Neural cell (in vitro differentiated cells): ENCODE measurements around the gene MCOLN3. TPM values are rescaled to one million over a fixed set of nuclear protein-coding genes. Genes with fewer than 3 reads are reported as not detected.

Experiments
- H2AFZ ChIP-seq: fragments of 200-600, 300-800 bp; sonication (generic), shearing (Covaris generic); 2 replicates; pipeline ENCODE4 v1.6.0; 2014; ENCODE audit warnings: low read depth, mild to moderate bottlenecking, antibody characterized with exemption, low read length, moderate library complexity
- H3F3A ChIP-seq: fragments of 200-600 bp; shearing (Covaris generic); 2 replicates; pipeline ENCODE4 v1.6.1; 2016; ENCODE audit warnings: mild to moderate bottlenecking, moderate library complexity, mixed read lengths, antibody characterized with exemption, low read length; ENCODE audit not compliant: insufficient read depth, poor library complexity, severe bottlenecking
- H3K27ac ChIP-seq: fragments of 200-600, 300-800 bp; sonication (generic), shearing (Covaris generic); 2 replicates; pipeline ENCODE4 v1.5.1; 2014; ENCODE audit warnings: mild to moderate bottlenecking, low read length, moderate library complexity
- H3K27me3 ChIP-seq: fragments of 300-800, 200-600 bp; sonication (generic), shearing (Covaris generic); 2 replicates; pipeline ENCODE4 v1.6.0; 2014; ENCODE audit warnings: mild to moderate bottlenecking, low read depth, low read length, moderate library complexity; ENCODE audit not compliant: insufficient read depth
- H3K36me3 ChIP-seq: fragments of 300-800, 200-600 bp; sonication (generic), shearing (Covaris generic); 2 replicates; pipeline ENCODE4 v1.5.1; 2014; ENCODE audit warnings: mild to moderate bottlenecking, antibody characterized with exemption, low read length, moderate library complexity; ENCODE audit not compliant: insufficient read depth
- H3K4me2 ChIP-seq: fragments of 300-800, 200-600 bp; sonication (generic), shearing (Covaris generic); 2 replicates; pipeline ENCODE4 v1.6.0; 2014; ENCODE audit warnings: mild to moderate bottlenecking, low read length
- H3K4me3 ChIP-seq: fragments of 300-800, 200-600 bp; sonication (generic), shearing (Covaris generic); 2 replicates; pipeline ENCODE4 v1.5.1; 2014; ENCODE audit warnings: mild to moderate bottlenecking, low read length, moderate library complexity
- H3K79me2 ChIP-seq: fragments of 200-600 bp; shearing (Covaris generic); replicated peaks from 2 replicates; pipeline ENCODE4 v1.6.0; 2014; ENCODE audit warnings: mild to moderate bottlenecking, low read length, moderate library complexity; ENCODE audit not compliant: insufficient read depth
- H3K9ac ChIP-seq: fragments of 300-800, 200-600 bp; sonication (generic), shearing (Covaris generic); 2 replicates; pipeline ENCODE4 v1.6.1; 2016; ENCODE audit warnings: mild to moderate bottlenecking, low read length, mixed read lengths
- H3K9me2 ChIP-seq: fragments of 200-600 bp; shearing (Covaris generic); 2 replicates; pipeline ENCODE4 v1.6.1; 2016; ENCODE audit warnings: mild to moderate bottlenecking, low read length, mixed read lengths; ENCODE audit not compliant: insufficient read depth
- H3K9me3 ChIP-seq: fragments of 200-600, 300-800 bp; sonication (generic), shearing (Covaris generic); 2 replicates; pipeline ENCODE4 v1.6.1; 2016; ENCODE audit warnings: mild to moderate bottlenecking, mixed run types, low read length, moderate library complexity, mixed read lengths
- H4K20me1 ChIP-seq: fragments of 200-600 bp; shearing (Covaris generic); 2 replicates; pipeline ENCODE4 v1.6.1; 2016; ENCODE audit warnings: mild to moderate bottlenecking, mixed run types; ENCODE audit not compliant: insufficient read depth
- EP300 ChIP-seq: fragments of 450-650 bp; conservative IDR thresholded peaks from 2 replicates; pipeline ENCODE4 v1.6.1; 2014; ENCODE audit warnings: antibody characterized with exemption, mild to moderate bottlenecking, moderate library complexity; ENCODE audit not compliant: poor library complexity, severe bottlenecking
- MXI1 ChIP-seq: fragments of 450-650 bp; conservative IDR thresholded peaks from 2 replicates; pipeline ENCODE4 v1.6.1; 2014; ENCODE audit warnings: antibody characterized with exemption, mild to moderate bottlenecking; ENCODE audit not compliant: poor library complexity, severe bottlenecking
- POLR2AphosphoS5 ChIP-seq: IDR thresholded peaks from 2 replicates; pipeline ENCODE4 v1.6.1; 2012
- RAD21 ChIP-seq: fragments of 450-650 bp; conservative IDR thresholded peaks from 2 replicates; pipeline ENCODE4 v1.6.1; 2014; ENCODE audit warnings: antibody characterized with exemption, mild to moderate bottlenecking, moderate library complexity
- REST ChIP-seq: IDR thresholded peaks from 2 replicates; pipeline ENCODE4 v1.6.1; 2012; ENCODE audit warnings: borderline replicate concordance
- SMC3 ChIP-seq: fragments of 450-650 bp; conservative IDR thresholded peaks from 2 replicates; pipeline ENCODE4 v1.6.1; 2014; ENCODE audit warnings: antibody characterized with exemption, mild to moderate bottlenecking, moderate library complexity; ENCODE audit not compliant: poor library complexity
- TAF1 ChIP-seq: IDR thresholded peaks from 2 replicates; pipeline ENCODE4 v1.6.1; 2012; ENCODE audit warnings: low read depth
- polyA plus RNA-seq: library from polyadenylated mRNA; depleted of rRNA; stranded (reverse); fragments of >200 nt; gene quantifications from 2 replicates; pipeline ENCODE4 v1.2.3, GENCODE V29; 2014
- TF ChIP-seq, protein P1 (sequence below): fragments of 450-650 bp; IDR thresholded peaks from 2 replicates; pipeline ENCODE4 v1.5.1; 2014; ENCODE audit warnings: antibody characterized with exemption, mild to moderate bottlenecking, moderate library complexity; ENCODE audit not compliant: poor library complexity, severe bottlenecking

The MCOLN3 gene
- polyA plus RNA-seq, 1 donor from 2014 or later, result not detected

DNA sequence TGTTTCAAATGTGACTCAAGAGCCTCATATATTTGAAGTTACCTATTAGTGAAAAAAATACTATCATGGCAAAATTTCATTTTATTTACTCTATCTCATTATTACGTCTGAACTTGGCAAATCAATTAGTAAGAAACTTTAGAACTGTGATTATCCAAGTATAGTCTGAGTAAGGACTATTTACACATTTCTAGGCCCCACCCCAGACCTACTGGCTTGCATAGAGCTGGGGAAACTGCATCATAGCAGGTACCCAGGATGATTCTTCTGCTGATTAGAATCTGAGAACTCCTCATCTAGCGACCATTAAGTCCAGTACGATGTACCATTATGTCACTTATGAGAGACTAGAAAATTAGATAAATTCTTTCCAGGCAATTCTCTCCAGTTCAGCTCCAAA, 20.1 kb downstream of the MCOLN3 start:
- no peaks in the 10 kb centered on the region for H4K20me1 ChIP-seq
- H2AFZ ChIP-seq, result no peak overlapping the region
- no peak overlapping the region for H3K4me2 ChIP-seq
- TF ChIP-seq POLR2AphosphoS5 (no peak), EP300 (no peak)
- H3F3A ChIP-seq, result no peaks in the 10 kb centered on the region
- H3K27me3 ChIP-seq, result no peaks in the 10 kb centered on the region
- no peak overlapping the region for H3K9ac ChIP-seq
- H3K9me3 ChIP-seq, result no peaks in the 10 kb centered on the region
- H3K4me3 ChIP-seq, result no peak overlapping the region
- H3K36me3 ChIP-seq, result no peaks in the 10 kb centered on the region
- H3K79me2 ChIP-seq, result no peaks in the 10 kb centered on the region
- no peak overlapping the region for H3K27ac ChIP-seq
- no peaks in the 10 kb centered on the region for H3K9me2 ChIP-seq

DNA sequence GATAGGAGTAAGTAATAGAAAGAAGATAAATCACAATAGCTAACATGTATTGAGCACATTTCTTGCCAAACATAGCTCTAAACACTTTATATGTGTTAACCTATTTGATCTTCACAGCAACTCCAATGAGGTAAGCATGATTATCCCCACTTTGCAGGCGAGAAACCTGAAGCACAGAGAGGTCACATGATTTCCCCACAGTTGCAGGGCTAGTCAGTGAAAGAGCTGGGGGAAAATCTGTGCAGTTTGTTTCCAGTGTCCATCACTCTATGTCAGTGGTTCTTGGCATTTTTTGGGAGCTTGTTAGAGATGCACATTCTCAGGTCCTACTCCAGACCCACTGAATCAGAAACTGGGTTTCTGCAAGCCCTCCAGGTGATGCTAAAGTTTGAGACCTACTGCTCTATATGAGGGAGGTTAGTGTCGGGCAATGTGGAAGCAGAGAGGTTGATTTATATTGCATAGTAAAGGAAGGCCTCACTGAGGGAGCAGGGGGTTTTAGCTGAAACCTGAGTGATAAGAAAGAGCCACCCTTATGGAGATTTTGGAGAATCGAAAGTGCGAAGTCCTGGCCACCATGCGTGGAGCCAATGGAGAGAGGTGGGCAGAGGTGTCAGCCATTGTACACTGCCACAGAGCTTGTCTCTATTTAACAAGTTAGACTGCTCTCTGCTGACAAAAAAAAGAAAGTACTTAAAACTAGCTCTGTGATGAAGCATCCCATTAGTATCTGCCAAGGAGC, 20.9 kb downstream of the MCOLN3 start:
- Histone ChIP-seq H4K20me1 (no peaks in the 10 kb centered on the region), H3K27ac (no peak overlapping the region), H3K9me3 (no peaks in the 10 kb centered on the region), H3K36me3 (no peaks in the 10 kb centered on the region), H3F3A (no peaks in the 10 kb centered on the region), H2AFZ (no peak overlapping the region), H3K79me2 (no peaks in the 10 kb centered on the region), H3K27me3 (no peaks in the 10 kb centered on the region), H3K9me2 (no peaks in the 10 kb centered on the region), H3K4me2 (no peak overlapping the region), H3K9ac (no peak overlapping the region), H3K4me3 (no peak overlapping the region)
- no peak for TF ChIP-seq MXI1
- no peak for TF ChIP-seq RAD21
- no peak for TF ChIP-seq EP300
- TF ChIP-seq POLR2AphosphoS5, result no peak
- no peak for TF ChIP-seq REST
- no peak for TF ChIP-seq TAF1
- TF ChIP-seq, protein P1, sequence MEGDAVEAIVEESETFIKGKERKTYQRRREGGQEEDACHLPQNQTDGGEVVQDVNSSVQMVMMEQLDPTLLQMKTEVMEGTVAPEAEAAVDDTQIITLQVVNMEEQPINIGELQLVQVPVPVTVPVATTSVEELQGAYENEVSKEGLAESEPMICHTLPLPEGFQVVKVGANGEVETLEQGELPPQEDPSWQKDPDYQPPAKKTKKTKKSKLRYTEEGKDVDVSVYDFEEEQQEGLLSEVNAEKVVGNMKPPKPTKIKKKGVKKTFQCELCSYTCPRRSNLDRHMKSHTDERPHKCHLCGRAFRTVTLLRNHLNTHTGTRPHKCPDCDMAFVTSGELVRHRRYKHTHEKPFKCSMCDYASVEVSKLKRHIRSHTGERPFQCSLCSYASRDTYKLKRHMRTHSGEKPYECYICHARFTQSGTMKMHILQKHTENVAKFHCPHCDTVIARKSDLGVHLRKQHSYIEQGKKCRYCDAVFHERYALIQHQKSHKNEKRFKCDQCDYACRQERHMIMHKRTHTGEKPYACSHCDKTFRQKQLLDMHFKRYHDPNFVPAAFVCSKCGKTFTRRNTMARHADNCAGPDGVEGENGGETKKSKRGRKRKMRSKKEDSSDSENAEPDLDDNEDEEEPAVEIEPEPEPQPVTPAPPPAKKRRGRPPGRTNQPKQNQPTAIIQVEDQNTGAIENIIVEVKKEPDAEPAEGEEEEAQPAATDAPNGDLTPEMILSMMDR, result no peak
- TF ChIP-seq SMC3, result peak; percentile 21

- Histone ChIP-seq H3K27me3 (no peaks in the 10 kb centered on the region), H3K4me3 (no peak overlapping the region), H3K27ac (peak overlapping the region; percentile 64), H3K9ac (no peak overlapping the region), H2AFZ (no peak overlapping the region), H3K79me2 (no peaks in the 10 kb centered on the region), H4K20me1 (no peaks in the 10 kb centered on the region), H3F3A (no peaks in the 10 kb centered on the region), H3K9me3 (no peaks in the 10 kb centered on the region), H3K9me2 (no peaks in the 10 kb centered on the region), H3K36me3 (no peaks in the 10 kb centered on the region), H3K4me2 (no peak overlapping the region)
- TF ChIP-seq EP300, result peak; percentile 87
- TF ChIP-seq RAD21, result no peak
- TF ChIP-seq REST, result peak; percentile 96
- peak; percentile 53 for TF ChIP-seq POLR2AphosphoS5
Measured at GRCh38 chr1:85025940-85026339, 22.4 kb downstream of the MCOLN3 start.
